GM12874 (cell line): ENCODE data around the gene PCNX2.

Source experiments
- CTCF ChIP-seq: IDR thresholded peaks from 2 replicates; pipeline ENCODE4 v1.5.1; 2011; ENCODE audit warnings: low read depth, mild to moderate bottlenecking, control low read depth, low read length, moderate library complexity; ENCODE audit not compliant: insufficient read depth

Gene PCNX2

DNA sequence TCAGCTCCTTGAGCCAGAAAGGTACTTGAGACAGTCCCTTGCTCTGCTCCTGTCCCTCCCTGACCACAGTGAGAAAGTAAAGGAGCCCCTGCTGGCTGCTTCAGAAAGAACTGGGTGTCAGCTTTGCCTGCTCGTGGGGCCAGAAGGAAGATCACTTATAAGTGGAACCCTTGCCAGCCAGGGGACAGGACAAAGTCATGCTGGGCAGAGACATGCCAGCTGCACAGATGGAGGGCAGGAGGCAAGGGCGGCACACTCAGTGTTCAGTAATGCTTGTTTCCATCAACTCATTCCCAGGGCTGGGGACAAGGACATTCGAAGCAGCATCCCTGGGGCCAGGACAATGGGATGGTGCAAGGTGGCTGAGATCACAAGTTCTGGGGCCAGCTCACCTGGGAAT lies 303.3 kb downstream of the PCNX2 start:
- no peak for TF ChIP-seq CTCF

GRCh38 chr1:232991238-232991637 lies 304.3 kb downstream of the PCNX2 start:
- no peak for TF ChIP-seq CTCF

- TF ChIP-seq CTCF = no peak
Observed at GRCh38 chr1:232990176-232991128, 305.1 kb downstream of the PCNX2 start.

DNA sequence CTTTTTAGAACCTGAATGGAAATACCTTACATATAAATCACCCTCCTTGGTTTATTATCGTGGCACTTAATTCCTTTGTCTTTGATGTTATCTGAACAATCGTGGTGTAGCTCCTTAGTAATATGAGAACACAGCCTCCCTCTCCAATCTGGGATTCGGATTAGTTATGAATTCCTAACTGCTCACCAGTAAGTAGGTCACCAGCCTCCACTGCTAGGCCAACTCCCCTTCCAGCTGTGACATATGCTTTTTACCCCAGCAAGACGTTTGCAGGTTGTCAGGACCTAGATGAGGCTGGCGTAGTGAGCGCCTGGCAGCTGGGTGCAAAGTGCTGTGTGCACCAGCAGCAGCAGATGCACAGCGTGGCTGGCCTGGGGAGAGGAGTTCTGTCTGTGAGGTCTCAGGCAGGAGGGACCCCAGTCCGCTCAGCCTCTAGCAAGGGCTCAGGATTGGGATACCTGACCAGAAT lies 306.9 kb downstream of the PCNX2 start:
- no peak for TF ChIP-seq CTCF

- no peak for TF ChIP-seq CTCF
Observed at GRCh38 chr1:232987774-232988140, 307.8 kb downstream of the PCNX2 start.

DNA sequence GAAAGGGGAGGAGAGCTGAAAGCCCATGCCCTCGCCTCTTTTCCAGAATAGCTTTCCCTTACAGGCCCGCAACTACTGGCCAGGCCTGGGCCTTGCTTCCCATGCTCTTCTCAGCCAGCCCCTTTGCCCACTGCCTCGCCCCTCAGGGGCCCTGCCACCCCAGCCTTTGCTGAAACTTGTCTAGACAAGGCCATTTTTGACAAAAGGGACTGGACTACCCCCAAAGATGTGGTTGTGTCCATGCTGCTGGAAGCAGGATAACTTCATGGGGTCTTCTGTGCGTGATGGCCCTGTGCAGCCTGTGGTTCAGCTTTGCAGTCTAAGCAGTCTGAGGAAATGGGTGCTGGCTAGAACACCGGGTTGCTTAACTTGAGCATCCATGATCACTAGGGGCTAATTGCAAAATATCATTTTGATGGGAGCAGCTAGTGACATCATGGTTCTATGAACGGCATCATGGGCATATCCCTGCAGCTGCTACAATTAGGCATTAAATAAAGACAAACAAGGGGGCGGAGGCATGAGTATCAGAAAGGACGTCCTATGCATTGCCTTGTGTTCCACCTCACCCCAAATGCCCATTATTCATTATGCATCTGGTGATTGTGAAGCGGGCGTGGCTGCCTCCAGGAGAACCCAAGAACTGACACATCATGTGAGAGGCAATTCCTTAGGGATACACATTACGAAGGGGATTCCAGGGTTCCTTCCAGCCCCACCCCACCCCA lies 308.3 kb downstream of the PCNX2 start:
- TF ChIP-seq CTCF = no peak

GRCh38 chr1:232986527-232986922 lies 309.0 kb downstream of the PCNX2 start:
- TF ChIP-seq CTCF = no peak
